CD4-positive, alpha-beta T cell treated with Interleukin-4 for 1 hour (primary cell): Measurements from ENCODE around the gene AKR7A2.

ENCODE experiments used
- DNase-seq, 2 donors: peaks; one replicate each; pipeline ENCODE4 v3.0.0-alpha.2; 2020 to 2022

The AKR7A2 gene

DNA sequence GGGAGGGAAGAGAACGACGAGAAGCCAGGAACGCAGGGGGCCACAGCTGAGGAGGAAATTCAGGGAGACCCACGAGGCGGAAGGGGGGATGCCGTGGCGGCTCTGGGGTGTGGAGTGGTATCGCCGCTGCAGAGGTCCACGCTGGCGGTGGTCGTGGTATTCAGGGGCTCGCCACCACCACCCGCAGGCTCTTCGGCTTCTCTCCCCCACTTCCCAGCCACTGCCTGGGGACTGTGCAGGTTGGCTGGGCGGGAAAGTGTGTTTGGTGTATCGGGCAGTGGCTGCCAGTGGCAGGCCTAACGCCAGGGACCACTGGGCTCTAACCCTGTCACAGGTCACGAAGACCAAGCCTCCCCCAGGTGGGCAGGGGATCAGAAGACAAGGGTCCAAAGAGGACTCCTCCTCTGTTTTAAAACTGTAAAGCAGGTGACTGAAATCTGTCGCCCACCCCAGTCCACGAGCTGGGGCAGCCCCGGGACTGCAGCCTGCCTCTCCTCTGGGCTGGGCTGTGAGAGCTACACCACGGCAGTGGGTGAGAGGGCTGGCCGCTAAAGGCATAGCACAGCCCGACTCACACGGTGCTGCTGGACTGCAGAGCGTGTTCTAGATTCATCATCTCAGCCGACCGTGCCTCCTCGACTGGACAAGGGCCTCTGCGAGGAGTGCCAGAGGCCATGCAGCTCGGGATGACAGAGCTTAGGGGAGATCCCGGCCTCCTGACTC, 31.1 kb upstream of the AKR7A2 start:
- no peak for DNase-seq

DNA sequence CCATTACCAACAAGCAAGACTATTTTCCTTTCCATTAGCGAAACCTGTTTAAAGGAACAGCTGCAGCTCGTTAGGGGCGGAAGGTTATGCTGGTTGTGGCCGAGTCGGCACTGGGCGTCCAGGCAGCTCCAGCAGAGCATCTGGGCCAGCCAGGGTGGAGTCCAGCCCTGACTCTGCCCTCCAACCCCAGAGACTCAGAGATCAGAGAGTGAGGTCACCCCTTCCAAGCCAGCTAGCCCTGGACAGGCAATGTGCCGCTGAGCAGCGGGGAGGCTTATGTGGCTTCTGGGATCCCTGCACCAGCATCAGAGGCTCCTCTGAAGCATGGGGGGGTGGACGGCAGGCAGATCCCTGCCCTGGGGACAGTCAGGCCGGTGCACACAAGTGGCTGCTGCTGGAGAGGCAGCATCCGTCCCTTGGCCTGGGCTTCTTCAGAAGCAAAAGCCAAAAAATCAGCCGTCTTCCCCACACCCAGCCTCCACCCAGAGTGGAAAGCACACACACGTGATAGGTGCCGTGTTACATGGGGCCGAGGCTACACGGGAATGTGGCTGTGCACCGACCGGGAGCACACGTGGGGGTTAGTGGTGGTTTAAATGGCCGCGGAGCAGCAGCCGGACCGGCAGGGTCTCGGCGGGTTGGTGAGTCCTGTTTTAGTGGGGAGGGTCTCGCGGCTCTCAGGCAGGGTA, 30.3 kb upstream of the AKR7A2 start:
- DNase-seq, result no peak

DNA sequence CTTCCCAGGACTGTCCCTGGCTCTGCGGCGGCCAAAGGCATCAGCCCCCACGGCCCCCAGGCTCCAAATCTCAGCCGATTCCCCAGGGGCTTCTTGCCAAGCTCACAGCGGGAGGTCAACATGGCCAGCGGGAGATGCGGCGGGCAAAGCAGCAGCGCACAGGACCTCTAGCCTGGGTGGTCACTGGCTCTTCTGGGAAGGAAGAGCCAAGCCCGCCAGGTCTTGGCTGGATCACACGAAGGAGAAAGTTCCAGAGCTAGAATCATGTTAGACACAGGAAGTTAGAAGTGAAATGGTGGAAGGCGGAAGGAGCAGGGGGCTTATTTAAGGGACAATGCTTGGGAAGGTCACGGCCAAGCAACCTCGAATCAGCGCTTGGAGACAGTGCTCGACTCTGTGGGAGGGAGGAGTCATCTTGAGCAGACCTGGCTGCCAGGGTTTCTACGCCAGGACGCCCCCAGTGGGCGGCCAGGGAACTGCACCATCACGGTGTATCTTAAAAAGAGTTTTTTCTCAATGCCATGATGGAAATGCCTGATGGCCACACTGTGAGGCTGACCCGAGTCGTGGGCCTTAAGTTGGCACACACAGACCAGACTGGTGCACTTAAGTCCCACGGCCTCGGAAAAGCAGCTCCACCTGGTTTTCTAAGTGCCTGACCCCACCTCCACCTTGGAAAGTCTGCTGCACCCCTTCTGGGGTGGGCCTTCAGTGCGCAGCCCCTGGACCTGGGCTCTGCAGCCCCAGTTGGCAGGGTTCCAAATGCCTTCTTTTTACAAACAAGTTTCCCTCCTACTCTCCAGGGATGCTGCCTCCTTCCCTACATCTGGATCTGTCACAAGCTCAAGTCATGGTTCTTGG, 29.5 kb upstream of the AKR7A2 start:
- DNase-seq, result peak; percentile 70 to 74

DNA sequence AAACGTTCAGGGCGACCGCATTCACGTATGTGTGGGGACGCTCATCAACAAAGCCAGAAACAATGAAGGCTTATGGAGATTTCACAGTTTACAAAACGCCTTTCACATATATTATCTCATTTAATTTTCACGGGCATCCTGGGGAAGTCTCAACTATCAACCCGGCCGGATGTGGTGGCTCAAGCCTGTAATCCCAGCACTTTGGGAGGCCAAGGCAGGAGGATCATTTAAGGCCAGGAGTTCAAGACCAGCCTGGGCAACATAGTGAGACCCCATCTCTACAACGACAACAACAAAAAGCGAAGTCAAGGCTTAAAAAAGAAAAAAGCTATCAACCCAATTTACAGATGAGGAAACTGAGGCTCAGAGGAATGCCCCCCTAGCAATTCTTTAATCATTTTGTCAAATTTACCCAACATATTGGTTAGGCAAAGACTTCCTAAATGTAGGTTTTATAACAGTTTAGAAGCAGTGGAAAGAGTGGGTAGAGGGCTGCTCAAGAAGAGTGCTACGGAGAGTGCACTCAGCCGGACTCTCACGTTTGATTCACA, 28.5 kb upstream of the AKR7A2 start:
- no peak for DNase-seq

DNA sequence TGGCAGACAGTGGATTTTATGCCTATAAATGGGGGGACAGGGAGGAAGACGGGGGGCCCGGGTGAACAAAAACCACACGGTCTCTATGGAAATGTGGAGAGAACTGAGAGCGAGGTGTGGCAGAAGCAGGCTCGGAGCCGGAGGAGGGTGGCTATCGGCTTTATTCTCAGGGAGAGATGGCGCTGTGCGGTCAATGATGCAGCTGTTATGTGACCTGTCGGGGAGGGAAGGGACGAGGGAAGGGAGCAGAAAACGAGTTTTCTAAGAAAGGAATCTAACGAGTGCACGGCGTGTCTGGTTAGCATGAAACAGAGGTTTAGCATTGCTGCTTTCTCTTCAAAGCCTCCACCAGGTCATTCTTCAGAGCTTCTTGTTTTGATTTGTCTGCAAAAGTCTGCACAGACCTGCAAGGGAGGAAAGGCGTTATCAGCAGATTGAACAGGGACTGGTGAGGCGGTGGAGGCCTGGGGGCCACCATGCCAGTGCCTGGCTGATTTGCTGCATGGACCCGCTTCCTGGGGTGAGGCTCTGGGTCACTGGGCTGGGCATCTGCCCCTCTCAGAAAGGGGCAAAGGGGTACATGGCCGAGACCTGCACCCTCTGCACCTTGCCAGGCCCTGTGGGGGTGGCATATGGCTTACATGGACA, 27.4 kb upstream of the AKR7A2 start:
- no peak for DNase-seq

DNA sequence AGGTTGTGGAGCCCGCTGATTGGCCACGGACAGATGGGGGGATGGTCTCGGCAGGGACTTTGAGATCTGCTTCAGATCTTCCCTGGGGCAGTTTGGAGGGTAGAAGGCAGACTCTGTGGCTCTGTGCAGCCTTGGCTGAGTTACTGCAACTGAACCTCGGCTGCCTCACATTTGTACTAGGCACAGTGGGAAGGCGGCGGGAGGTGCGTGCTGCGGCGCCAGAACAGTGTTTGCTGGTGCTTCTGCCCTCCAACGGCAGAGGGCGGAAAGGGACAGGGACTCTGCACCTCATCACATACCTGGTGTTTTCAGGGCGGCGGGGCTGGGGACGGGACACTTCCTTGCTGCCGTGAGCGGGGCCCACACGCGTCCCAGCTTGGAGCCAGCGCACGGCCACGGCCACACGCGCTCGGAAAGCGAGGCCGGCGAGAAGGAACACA, 26.4 kb upstream of the AKR7A2 start:
- no peak for DNase-seq

DNA sequence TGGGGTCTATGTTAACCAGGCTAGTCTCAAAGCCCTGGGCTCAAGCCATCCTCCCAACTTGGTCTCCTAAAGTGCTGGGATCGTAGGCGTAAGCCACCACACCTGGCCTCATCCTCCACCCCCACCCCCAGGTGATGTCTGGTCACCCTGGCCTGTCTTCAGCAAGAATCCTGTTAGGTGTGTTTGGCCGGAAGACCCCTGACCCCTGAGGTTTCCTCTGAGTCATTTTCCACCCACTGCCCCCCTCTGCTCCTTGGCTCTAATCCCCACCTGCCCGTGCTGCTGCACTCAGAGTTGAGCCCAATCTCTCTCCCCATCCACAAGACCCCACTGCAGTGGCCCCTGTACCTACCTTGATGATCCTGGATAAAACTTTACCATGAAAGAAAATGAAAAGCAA, 25.3 kb upstream of the AKR7A2 start:
- DNase-seq, result no peak

DNA sequence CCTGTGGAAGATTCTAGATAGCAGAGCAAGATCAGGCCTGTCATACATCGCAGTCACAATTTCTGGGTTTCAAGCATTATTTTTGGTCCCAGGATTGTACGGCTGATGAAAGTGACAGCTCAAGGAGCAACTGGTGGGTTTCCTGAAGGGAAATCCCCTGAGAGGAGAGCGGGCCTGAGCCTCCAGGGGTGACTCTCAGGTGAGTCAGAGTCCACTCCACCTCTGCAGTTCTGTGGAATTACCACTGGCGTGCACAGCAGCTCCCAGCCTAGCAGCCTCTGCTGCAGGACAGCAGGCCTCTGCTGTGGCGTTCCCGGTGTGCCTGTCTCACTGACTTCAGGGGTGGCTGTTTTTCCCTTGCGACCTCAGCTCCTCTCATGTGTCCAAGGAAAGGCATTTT, 24.6 kb upstream of the AKR7A2 start:
- no peak for DNase-seq

DNA sequence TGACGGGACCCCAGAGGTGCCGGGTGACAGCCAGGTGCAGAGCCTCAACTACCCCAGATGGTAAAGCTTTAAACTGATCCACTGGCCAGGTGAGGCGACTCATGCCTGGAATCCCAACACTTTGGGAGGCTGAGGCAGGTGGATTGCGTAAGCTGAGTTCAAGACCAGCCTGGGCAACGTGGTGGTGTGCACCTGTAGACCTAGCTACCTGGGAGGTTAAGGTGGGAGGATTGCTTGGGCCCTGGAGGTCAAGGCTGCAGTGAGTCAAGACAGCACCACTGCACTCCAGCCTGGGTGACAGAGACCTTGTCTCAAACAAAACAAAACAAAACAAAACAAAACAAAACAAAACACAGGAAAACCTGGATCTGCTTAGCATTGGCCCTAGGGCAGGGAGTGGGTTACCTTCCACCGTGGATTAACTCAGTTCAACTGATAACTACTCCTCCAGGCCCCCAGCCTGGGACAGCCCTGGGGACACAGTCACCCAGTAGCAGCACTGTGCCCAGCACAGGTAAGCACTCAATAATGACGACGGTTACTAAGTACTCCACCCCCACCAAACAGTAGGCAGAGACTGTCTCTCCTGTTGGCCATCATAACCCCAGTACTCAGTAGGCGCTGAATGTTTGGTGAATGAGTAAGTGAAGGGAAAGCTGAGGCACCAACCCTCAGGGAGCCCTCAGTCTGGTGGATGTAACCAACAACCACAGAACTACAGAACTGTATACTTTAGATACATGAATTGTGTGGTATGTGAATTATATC, 21.8 kb upstream of the AKR7A2 start:
- DNase-seq, result no peak

DNA sequence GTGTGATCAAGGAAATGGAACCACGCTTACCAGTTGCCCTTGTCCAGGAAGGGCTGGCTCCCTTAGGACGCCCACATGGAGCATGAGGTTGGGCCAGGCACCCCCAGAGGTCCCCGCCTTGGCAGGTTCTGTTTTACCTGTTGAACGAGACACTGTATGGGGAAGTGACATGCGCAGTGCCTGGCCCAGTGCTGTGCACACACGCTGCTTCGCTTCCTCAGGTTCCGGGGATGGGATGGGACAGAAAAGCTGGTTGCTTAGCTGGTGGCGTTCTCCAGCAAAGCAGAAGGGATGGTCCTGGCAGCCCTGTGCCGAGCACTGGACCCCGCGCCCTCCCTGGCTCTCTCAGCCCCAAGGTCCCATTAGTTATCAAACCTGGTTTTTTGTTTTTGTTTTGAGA, 20.9 kb upstream of the AKR7A2 start:
- DNase-seq, result no peak

DNA sequence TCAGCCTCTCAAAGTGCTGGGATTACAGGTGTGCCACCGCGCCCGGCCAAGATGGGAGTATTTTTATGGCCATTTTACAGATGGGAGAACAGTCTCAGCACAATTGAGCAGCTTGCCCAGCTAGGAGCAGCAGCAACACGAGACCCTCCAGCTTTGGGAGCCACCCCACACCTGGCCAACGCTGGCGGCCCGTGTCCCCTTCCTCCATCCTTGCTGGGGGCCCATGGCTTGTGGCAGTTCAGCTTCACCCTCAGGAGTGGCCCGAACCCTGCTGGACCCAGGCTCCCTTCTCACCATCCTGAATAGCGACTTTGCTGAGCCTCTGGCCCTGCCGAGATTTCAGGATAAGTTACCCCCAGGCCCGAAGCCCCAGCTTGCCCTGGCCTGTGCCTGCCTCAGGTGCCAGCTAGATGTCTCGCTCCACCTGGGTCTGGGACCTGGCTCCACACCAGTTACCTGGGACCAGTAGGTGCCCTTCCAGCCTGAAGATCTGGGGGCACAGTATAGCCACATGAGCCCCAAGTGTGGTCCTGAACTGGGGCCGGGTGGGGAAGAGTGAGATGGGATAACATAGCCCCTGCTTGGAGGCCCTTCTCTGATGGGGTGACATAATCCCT, 19.4 kb upstream of the AKR7A2 start:
- no peak for DNase-seq

DNA sequence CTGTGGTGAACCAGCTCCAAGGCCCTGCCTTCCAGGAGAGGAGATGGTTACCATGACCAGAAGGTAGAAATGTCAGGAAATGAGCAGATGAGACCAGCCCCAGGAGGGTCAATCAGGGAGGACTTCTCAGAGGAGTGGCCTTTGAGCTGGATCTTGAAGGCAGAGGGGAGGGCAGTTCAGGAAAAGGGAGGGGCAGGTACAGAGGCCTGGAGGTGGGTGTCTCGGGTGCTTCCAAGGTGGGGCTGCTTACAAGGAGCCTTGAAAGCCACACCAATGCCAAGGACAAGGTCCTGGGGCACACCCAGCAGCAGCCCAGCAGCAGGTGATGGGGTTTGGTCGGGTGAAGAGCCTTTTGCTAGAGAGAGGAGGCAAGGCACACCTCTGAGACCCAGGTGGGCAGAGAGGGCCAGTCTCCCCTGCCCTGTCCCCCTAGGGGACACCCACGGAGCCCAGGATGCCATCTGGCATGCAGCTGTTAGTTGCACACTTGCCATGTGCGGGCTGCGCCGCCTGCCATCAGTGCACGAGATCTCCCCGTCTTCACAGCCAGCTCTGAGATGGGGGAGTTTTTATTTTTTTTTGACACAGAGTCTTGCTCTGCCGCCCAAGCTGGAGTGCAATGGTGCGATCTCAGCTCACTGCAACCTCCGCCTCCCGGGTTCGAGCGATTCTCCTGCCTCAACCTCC, 18.6 kb upstream of the AKR7A2 start:
- DNase-seq, result no peak

DNA sequence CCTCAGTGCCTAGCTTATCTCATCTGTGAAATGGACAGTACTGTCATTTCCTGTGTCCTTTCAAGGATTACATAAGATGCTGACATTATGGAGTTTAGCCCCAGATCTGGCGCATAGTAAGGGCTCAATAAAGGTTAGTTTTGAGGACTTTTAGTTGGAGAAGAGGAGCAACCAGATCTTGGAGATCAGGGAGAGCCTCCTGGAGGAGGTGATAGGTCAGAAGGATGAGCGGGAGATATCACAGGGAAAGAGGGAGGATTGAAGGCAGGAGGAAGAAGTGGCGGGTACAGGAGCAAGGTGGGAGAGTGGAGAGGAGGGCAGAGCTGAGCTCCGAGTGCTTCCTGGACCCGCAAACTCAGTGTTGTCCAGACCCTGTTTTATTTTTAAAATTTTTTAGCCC, 17.7 kb upstream of the AKR7A2 start:
- no peak for DNase-seq

DNA sequence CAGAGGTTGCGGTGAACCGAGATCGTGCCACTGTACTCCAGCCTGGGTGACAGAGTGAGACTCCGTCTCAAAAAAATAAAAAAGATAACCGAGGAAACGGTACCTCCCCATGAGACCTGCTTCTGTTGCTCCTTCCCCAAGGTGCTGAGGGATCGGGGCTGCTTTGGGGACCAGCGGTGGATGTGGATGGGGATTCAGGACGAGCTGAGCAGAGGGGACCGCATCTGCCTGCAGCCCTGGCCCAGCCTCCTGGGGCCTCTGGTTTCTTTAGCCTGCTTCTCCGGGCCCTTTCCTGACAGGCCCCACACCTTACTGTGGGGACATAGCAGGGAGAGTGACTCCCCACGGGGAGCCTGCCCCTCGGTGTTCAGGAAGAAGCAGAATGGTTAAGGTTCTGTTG, 17.2 kb upstream of the AKR7A2 start:
- DNase-seq, result no peak

DNA sequence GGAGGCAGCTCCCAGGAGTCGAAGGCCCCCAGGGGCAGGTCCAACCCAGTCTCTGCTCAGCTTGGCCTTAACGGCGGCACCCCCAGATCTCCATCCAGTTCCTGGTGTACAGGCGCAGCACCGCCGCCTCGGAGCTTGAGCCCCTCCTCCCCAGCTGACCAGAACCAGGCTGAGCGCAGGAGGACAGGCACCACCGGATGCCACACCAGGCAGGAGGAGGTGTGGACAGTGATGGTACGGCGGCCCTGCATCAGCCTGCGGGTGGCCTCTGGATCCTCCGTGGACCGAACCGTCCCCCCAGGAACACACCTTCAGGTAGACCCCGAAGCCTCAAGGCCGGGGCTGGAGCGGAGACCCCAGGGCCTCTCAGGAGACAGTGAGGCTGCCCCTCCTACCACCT, 16.5 kb upstream of the AKR7A2 start:
- no peak for DNase-seq

DNA sequence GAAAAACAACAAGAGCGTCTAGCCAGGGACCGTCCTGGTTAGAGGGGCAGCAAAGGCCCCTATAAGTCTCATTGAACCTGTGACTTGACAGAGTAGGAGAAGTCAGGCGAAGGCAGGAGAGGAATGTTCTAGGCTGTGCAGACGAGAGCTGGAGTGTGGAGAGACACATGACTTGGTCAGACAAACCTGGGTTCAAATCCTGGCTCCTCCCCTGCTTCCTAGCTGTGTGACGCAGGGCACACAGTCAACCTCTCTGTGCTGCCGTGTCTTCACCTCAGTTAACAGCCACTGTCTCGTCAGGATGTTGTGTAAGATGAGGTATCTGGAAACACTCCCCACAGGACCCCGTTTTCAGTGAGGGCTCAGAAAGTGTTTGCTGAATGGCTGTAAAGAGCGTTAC, 15.8 kb upstream of the AKR7A2 start:
- DNase-seq, result no peak

DNA sequence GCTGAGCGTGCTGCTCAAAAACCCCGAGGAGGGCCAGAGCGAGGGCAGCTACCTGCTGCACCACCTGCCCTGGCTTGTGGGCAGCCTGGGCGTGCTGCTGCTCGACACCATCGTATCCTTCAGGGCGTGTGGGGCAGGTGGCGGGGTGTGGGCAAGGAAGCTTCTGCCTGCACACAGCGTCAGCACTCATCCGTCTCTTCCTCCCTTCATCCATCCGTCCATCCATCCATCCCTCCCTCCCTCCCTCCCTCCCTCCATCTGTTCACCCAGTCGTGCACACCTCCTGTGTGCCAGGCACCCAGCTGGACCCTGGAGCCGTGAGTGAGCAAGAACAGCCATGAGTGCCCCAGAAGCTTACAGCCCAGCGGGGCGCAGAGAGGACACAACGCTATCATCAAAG, 15.4 kb upstream of the AKR7A2 start:
- DNase-seq, result no peak

DNA sequence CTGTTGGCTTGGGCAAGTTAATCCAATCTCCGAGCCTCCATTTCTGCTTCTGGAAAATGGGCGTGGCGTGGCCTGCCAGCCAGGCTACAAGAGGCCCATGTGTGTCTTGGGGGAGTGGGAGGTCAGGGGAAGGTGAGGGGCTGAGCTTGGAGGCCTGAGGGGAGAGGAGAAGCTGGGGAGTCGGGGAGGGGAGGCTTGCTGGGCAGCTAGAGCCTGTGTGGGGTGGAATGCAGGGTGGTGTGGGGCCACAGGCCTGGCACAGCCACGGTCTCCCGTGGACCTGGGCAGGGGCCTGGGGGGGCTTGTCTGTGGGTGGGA, 14.8 kb upstream of the AKR7A2 start:
- DNase-seq, result no peak

DNA sequence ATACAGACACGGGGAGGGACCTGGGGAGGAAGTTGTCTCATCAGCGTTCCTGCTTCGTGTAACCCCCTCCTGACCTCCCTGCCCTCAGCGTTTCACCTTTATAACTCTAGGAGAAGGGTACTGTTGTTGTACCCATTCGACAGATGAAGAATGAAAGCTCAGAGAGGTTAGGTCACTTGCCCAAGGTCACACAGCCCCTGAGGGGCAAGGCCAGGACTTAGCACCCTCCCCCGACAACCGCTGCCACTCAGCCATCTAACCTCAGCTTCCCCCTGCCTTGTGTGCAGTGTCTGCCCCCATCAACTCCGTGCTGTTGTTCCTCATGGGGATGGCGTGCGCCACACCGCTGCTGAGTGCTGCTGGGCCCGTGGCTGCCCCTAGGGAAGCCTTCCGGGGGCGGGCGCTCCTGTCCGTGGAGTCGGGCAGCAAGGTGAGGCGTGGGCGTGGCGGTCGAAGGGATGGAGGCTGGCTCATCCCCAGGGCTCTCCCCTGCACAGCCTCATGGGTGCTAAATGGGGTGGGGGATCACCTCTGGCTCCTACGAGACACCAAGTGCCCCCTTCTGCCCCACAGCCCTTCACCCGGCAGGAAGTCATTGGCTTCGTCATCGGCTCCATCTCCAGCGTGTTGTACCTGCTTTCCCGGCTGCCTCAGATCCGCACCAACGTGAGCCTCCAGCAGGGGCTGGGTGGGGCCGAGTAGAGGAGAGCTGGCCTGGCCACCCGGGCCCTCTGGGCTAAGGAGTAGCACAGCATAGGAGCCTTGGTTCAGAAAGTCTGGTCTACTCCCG, 14.2 kb upstream of the AKR7A2 start:
- no peak for DNase-seq

DNA sequence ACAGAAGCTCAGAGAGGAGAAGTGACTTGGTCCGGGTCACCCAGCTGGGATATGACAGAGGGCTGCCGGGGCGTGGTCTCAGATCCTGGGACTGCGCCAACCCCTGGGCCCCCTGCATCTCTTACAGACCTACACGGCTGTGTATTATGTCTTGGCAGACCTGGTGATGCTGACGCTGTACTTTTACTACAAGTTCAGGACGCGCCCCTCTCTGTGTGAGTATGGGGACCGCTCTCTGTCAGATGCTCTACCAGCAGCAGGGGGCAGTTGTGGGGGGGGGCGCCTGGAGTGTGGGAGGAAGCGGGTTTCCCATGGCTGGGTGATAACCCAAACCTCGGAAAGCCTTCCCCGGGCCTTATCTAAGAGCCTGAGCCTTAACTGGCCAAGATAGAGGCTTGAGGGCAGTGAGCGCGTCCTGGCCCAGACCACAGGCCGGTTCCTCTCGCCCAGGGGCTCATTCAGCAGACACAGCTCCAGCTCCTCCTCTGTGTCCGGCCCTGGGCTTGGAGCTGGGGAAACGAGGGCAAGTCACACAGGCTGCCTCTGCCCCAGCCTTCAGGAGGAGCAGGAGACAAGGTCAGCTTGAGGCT, 13.5 kb upstream of the AKR7A2 start:
- DNase-seq, result no peak
